Endometrial microvascular endothelial cells (primary cell): ENCODE measurements around the gene LGALS3. TPM values are rescaled to one million over a fixed set of nuclear protein-coding genes. Genes with fewer than 3 reads are reported as not detected.

ENCODE experiments used
- in situ Hi-C: cut with HindIII; loops from 2 replicates; pipeline ENCODE4 v1.10.0; 2017; ENCODE audit warnings: low sequenced_read_pairs, low pct_unique_long_range_greater_than_20kb; ENCODE audit errors: inconsistent ontology term
- total RNA-seq: library from RNA; depleted of rRNA; stranded (reverse); fragments of >200 nt; gene quantifications from one replicate; pipeline ENCODE4 v1.2.3, GENCODE V29; 2015; ENCODE audit errors: inconsistent ontology term

LGALS3 gene
- total RNA-seq, 1 donor from 2014 or later: 86.0 TPM

- in situ Hi-C loops: no loop called here
Observed at GRCh38 chr14:55127460-55127951, 1.5 kb upstream of the LGALS3 start.

GRCh38 chr14:55128386-55129085, 516 bp upstream of the LGALS3 start:
- in situ Hi-C loops: no loop called here

- in situ Hi-C loops: no loop called here
Observed at GRCh38 chr14:55129428-55130195, 560 bp downstream of the LGALS3 start.

GRCh38 chr14:55130196-55130550, 1.1 kb downstream of the LGALS3 start:
- in situ Hi-C loops: no loop called here

- in situ Hi-C loops: no loop called here
Observed at GRCh38 chr14:55131370-55132137, 2.5 kb downstream of the LGALS3 start.

- in situ Hi-C loops: no loop called here
Observed at GRCh38 chr14:55133416-55133815, 4.4 kb downstream of the LGALS3 start.

- in situ Hi-C loops: no loop called here
Observed at GRCh38 chr14:55136241-55136640, 7.2 kb downstream of the LGALS3 start.

GRCh38 chr14:55136885-55137786, 8.1 kb downstream of the LGALS3 start:
- in situ Hi-C loops: no loop called here

GRCh38 chr14:55138091-55138490, 9.0 kb downstream of the LGALS3 start:
- in situ Hi-C loops: no loop called here

GRCh38 chr14:55139141-55139540, 10.1 kb downstream of the LGALS3 start:
- in situ Hi-C loops: no loop called here

GRCh38 chr14:55139696-55140509, 10.9 kb downstream of the LGALS3 start:
- in situ Hi-C loops: no loop called here

- in situ Hi-C loops: no loop called here
Observed at GRCh38 chr14:55141825-55142224, 12.8 kb downstream of the LGALS3 start.

GRCh38 chr14:55142466-55142865, 13.4 kb downstream of the LGALS3 start:
- in situ Hi-C loops: no loop called here

GRCh38 chr14:55146425-55146824, 17.4 kb downstream of the LGALS3 start:
- in situ Hi-C loops: no loop called here

GRCh38 chr14:55151601-55152000, 22.5 kb downstream of the LGALS3 start:
- in situ Hi-C loops: no loop called here

- in situ Hi-C loops: no loop called here
Observed at GRCh38 chr14:55152052-55152753, 23.2 kb downstream of the LGALS3 start.

GRCh38 chr14:55153951-55154350, 24.9 kb downstream of the LGALS3 start:
- in situ Hi-C loops: no loop called here
